ENCODE results near the gene NT5DC2.

DNA sequence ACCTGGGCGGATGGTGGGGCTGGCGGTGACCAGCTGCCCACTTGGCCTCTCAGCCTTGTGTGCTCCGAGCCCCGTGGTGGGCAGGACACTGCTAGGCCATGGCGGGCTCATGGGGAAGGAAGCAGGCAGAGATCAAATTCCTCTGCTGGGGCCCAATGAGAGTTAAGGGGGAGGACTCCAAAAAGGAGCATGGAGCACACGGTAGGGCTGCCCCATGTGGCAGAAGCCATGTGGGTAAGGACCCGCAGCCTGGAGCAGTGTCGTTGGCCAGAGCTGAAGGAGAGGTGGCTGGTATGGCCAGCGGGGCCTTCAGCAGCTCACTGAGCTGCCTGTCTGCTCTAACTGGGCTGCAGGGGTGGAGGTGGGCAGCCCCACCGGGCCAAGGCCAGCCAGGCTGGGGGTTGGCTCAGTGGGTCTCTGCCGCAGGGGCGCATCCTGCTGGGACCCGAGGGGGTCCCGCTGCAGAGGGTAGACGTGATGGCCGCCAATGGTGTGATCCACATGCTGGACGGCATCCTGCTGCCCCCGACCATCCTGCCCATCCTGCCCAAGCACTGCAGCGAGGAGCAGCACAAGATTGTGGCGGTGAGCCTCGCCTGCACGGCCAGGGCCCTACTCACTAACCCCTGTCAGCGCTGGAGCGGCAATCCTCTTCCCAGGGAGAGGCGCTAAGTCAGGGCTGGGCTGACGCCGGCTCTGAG is 27.2 kb downstream of the NT5DC2 start:
- TF ChIP-seq, protein P1, sequence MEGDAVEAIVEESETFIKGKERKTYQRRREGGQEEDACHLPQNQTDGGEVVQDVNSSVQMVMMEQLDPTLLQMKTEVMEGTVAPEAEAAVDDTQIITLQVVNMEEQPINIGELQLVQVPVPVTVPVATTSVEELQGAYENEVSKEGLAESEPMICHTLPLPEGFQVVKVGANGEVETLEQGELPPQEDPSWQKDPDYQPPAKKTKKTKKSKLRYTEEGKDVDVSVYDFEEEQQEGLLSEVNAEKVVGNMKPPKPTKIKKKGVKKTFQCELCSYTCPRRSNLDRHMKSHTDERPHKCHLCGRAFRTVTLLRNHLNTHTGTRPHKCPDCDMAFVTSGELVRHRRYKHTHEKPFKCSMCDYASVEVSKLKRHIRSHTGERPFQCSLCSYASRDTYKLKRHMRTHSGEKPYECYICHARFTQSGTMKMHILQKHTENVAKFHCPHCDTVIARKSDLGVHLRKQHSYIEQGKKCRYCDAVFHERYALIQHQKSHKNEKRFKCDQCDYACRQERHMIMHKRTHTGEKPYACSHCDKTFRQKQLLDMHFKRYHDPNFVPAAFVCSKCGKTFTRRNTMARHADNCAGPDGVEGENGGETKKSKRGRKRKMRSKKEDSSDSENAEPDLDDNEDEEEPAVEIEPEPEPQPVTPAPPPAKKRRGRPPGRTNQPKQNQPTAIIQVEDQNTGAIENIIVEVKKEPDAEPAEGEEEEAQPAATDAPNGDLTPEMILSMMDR (conservative IDR thresholded peaks at IDR 0.05 in 1 of 2, IDR thresholded peaks at IDR 0.05 in 1 of 2; ENCODE audit: extremely low read depth in 1 of 2, insufficient read depth in 1 of 2, low read depth in 1 of 2, low read length in 2 of 2) = no peak
- TF ChIP-seq EZH2 (IDR thresholded peaks at IDR 0.05; ENCODE audit: borderline replicate concordance, low read length) = no peak
